ENCODE data around the gene RASD1. TPM values are rescaled to one million over a fixed set of nuclear protein-coding genes. Genes with fewer than 3 reads are reported as not detected.

The RASD1 gene
- total RNA-seq, 3 donors from 2014 or later, result 64.0 to 140 (median 75.0) TPM

GRCh38 chr17:17485420-17485819, 10.8 kb downstream of the RASD1 start:
- DNase-seq (ENCODE audit: low spot score in 2 of 2), result peak in 1 of 2 donors; percentile 41
- no peaks in the 10 kb centered on the region for H3K4me1 ChIP-seq
- no peak for TF ChIP-seq POLR2A (IDR thresholded peaks at IDR 0.05)
- TF ChIP-seq, protein P1, sequence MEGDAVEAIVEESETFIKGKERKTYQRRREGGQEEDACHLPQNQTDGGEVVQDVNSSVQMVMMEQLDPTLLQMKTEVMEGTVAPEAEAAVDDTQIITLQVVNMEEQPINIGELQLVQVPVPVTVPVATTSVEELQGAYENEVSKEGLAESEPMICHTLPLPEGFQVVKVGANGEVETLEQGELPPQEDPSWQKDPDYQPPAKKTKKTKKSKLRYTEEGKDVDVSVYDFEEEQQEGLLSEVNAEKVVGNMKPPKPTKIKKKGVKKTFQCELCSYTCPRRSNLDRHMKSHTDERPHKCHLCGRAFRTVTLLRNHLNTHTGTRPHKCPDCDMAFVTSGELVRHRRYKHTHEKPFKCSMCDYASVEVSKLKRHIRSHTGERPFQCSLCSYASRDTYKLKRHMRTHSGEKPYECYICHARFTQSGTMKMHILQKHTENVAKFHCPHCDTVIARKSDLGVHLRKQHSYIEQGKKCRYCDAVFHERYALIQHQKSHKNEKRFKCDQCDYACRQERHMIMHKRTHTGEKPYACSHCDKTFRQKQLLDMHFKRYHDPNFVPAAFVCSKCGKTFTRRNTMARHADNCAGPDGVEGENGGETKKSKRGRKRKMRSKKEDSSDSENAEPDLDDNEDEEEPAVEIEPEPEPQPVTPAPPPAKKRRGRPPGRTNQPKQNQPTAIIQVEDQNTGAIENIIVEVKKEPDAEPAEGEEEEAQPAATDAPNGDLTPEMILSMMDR (IDR thresholded peaks at IDR 0.05), result no peak
- TF ChIP-seq POLR2AphosphoS5 (IDR thresholded peaks at IDR 0.05), result no peak
- H3K36me3 ChIP-seq, result no peaks in the 10 kb centered on the region
- H3K27ac ChIP-seq, result no peak overlapping the region
- no peaks in the 10 kb centered on the region for H3K9me3 ChIP-seq
- H3K4me3 ChIP-seq, result no peak overlapping the region
- H3K27me3 ChIP-seq, result no peaks in the 10 kb centered on the region
- intact Hi-C loops (cut with DNase I; ENCODE audit: low total_unique reads), result no loop called here

- DNase-seq (ENCODE audit: low spot score in 2 of 2), result peak in 1 of 2 donors; percentile 42
- TF ChIP-seq POLR2AphosphoS5 (IDR thresholded peaks at IDR 0.05) (no peak), POLR2A (IDR thresholded peaks at IDR 0.05) (no peak)
- TF ChIP-seq, protein P1 (IDR thresholded peaks at IDR 0.05), result no peak
- Histone ChIP-seq H3K36me3 (no peaks in the 10 kb centered on the region), H3K27me3 (no peaks in the 10 kb centered on the region), H3K4me3 (no peak overlapping the region), H3K4me1 (no peaks in the 10 kb centered on the region), H3K9me3 (no peaks in the 10 kb centered on the region), H3K27ac (no peak overlapping the region)
- intact Hi-C loops (cut with DNase I; ENCODE audit: low total_unique reads), result no loop called here
Measured at GRCh38 chr17:17484451-17484899, 11.7 kb downstream of the RASD1 start.

- Histone ChIP-seq H3K9me3 (no peaks in the 10 kb centered on the region), H3K36me3 (no peaks in the 10 kb centered on the region), H3K4me3 (no peak overlapping the region), H3K27me3 (no peaks in the 10 kb centered on the region), H3K27ac (no peak overlapping the region), H3K4me1 (peaks cover 0 to 10% of the 10 kb centered on the region in 2 donors)
- no peak for DNase-seq (ENCODE audit: low spot score in 2 of 2)
- intact Hi-C loops (cut with DNase I; ENCODE audit: low total_unique reads), result no loop called here
- TF ChIP-seq, protein P1 (IDR thresholded peaks at IDR 0.05), result no peak
- TF ChIP-seq POLR2AphosphoS5 (IDR thresholded peaks at IDR 0.05) (no peak), POLR2A (IDR thresholded peaks at IDR 0.05) (no peak)
Measured at GRCh38 chr17:17481860-17482259, 14.3 kb downstream of the RASD1 start.

GRCh38 chr17:17480593-17481148, 15.5 kb downstream of the RASD1 start:
- no peaks in the 10 kb centered on the region for H3K9me3 ChIP-seq
- H3K36me3 ChIP-seq, result no peaks in the 10 kb centered on the region
- H3K27ac ChIP-seq, result no peak overlapping the region
- TF ChIP-seq POLR2A (IDR thresholded peaks at IDR 0.05) (no peak), POLR2AphosphoS5 (IDR thresholded peaks at IDR 0.05) (no peak)
- TF ChIP-seq, protein P1 (IDR thresholded peaks at IDR 0.05), result no peak
- intact Hi-C loops (cut with DNase I; ENCODE audit: low total_unique reads), result no loop called here
- peaks cover 0 to 10% of the 10 kb centered on the region in 2 donors for H3K4me1 ChIP-seq
- no peaks in the 10 kb centered on the region for H3K27me3 ChIP-seq
- no peak for DNase-seq (ENCODE audit: low spot score in 2 of 2)
- no peak overlapping the region for H3K4me3 ChIP-seq

DNA sequence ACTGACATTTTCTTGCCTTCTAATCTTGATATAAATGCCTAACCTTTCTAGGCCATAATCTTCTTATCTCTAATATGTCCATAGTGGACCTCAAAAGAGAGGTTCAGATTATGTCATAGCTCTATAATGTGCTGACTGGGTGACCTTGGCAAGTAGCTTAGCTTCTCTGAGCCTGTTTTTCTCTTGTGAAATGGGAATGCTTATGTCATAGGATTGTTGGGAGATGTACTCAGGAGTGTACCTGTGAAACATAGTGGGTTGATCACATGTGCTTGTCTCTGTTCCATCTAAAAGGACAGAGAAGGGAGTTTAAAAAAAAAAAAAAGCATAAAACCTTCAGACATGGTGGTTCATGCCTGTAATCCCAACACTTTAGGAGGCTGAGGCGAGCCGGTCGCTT, 17.0 kb downstream of the RASD1 start:
- Histone ChIP-seq H3K4me1 (peaks cover 0 to 10% of the 10 kb centered on the region in 2 donors), H3K27ac (no peak overlapping the region), H3K4me3 (no peak overlapping the region), H3K9me3 (no peaks in the 10 kb centered on the region), H3K27me3 (no peaks in the 10 kb centered on the region), H3K36me3 (no peaks in the 10 kb centered on the region)
- DNase-seq (ENCODE audit: low spot score in 2 of 2), result no peak
- intact Hi-C loops (cut with DNase I; ENCODE audit: low total_unique reads), result no loop called here
- no peak for TF ChIP-seq POLR2AphosphoS5 (IDR thresholded peaks at IDR 0.05)
- TF ChIP-seq, protein P1 (IDR thresholded peaks at IDR 0.05), result no peak
- TF ChIP-seq POLR2A (IDR thresholded peaks at IDR 0.05), result no peak
